Superior temporal gyrus (tissue), 1 donor: ENCODE measurements around the gene INSC.
"Not testable (repeated sequence)": the region's sequence is repeated elsewhere in the genome, so short reads cannot be mapped to it uniquely, and the experiment has no call there.

ENCODE experiments used
- DNase-seq: peaks from one replicate; pipeline ENCODE4 v3.0.0-alpha.2; 2016; ENCODE audit errors: extremely low spot score

INSC gene, protein sequence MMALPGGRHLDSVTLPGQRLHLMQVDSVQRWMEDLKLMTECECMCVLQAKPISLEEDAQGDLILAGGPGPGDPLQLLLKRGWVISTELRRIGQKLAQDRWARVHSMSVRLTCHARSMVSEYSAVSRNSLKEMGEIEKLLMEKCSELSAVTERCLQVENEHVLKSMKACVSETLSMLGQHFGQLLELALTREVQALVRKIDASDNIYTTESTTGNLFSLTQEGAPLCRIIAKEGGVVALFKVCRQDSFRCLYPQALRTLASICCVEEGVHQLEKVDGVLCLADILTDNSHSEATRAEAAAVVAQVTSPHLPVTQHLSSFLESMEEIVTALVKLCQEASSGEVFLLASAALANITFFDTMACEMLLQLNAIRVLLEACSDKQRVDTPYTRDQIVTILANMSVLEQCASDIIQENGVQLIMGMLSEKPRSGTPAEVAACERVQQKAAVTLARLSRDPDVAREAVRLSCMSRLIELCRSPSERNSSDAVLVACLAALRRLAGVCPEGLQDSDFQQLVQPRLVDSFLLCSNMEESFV

DNA sequence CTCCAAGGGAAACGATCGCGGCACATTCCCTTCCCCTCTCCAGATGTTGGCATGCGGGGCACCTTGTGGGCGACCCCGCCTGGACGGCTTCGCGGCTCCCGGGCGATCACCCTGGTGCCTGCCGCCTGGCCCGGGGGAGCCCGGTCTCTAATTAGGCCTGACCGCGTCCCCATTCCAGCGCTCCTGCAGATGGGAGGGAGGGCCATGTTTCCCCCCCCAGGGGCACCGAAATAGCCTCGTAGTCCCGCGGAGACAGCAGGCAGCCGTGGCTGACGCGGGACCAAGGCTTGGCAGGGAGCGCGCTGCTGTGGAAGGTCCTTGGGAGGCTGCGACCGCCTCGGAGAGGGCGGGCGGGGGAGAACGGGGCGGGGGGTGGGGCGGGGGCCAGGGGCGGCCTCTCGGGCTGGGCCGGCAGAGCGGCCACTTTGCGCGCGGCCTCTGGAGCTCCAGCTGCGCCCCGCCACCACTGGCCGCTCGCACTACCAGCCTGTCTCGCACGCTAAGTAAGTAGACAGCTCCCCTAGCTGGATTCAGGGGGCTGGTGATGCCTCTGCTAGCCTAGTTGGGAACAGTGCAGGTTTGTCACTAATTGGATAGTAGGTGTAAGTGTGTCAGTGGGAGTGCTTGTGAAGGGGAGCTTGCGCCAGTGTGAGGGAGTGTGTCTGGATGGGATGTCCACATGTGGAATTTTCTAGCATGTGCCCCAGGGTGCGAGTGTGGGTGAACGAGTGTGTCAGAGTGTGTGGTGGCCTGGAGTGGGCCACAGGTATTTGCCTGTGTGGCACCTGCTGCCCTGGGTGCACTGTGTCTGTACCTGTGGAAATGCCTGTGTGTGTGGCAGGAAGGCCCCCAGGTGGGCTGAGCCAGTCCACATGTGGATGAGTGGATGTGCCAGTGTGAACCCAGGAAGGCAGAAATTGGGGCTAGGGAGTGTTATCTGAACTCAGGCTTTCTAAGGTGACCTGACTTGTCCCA is at the start of gene INSC:
TSS of gene INSC (plus strand) at position 423 of the 975 bp plus-strand sequence. CDS start 34,252 bp downstream, outside the sequence.
- no peak for DNase-seq

GRCh38 chr11:15069751-15070150 is 45.0 kb upstream of the INSC start:
- not testable (repeated sequence) for DNase-seq

DNA sequence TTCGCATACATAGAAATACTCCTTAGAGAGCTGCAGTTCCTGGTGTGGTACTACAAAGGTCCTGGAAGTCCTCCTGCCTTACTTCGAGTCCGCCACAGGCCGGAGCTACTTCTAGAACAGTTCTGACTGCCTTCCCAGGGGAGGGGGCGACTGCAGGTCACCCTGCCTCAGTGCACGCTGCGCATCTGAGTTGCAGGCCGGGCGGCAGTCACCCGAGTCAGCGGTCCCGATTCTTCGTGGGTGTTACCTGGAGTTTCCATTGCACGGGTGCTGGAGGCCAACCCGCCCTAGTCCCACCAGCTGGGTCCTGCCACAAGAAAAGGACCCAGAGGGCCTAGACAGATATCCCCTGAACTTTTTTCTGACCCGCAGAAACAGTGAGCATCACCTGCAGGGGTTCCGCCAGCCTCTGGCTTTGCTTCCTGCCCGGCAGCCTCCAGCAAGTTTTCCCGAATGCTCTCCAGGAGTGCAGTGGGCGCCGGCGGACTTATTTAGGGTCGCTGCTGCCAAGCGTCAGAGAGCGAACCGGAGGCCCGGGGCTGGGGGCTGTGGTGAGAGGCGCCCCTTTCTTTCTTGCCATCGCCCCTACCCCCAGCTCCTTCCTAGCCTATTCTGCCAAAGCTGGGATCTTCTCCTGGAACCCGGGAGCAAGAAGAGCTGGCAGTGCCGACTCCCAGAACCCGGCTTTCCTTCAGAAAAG is 43.0 kb upstream of the INSC start:
- DNase-seq: no peak

DNA sequence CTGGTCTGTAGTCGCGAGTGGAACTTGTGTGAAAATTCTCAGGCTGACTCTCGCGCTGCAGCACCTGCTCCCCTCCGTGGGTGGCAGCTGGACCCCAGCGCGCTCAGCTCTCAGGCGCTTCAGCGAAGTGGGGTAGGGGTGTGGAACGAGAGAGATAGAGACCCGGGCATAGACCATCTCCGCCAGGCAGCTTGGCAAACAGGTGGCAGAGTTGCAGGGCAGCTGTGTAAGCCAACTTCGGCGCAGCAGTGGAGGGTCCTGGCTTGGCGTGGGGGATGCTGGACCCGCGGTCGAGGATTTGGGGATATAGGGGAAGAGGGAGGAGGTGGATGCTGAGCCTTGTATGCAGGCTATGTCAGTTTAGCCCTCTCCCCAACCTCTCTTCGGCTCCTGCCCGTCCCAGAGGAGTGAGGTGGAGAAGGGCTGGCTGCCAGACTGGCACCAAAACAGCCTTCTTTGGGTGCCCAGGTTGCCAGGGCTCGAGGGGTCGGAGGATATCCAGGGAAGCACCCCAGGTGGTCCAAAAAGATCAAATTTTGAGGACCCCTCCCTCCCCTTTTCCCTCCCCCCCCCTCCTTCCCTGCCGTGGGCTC is 42.1 kb upstream of the INSC start:
- DNase-seq: no peak

- DNase-seq: no peak
These were observed 41.1 kb upstream of the INSC start, which contains the start of gene CALCB for GRCh38 chr11:15073361-15074205. Gene CALCB, plus strand, starts transcription at chr11:15073593. Its CDS starts 1,126 bp downstream, at chr11:15074719.

DNA sequence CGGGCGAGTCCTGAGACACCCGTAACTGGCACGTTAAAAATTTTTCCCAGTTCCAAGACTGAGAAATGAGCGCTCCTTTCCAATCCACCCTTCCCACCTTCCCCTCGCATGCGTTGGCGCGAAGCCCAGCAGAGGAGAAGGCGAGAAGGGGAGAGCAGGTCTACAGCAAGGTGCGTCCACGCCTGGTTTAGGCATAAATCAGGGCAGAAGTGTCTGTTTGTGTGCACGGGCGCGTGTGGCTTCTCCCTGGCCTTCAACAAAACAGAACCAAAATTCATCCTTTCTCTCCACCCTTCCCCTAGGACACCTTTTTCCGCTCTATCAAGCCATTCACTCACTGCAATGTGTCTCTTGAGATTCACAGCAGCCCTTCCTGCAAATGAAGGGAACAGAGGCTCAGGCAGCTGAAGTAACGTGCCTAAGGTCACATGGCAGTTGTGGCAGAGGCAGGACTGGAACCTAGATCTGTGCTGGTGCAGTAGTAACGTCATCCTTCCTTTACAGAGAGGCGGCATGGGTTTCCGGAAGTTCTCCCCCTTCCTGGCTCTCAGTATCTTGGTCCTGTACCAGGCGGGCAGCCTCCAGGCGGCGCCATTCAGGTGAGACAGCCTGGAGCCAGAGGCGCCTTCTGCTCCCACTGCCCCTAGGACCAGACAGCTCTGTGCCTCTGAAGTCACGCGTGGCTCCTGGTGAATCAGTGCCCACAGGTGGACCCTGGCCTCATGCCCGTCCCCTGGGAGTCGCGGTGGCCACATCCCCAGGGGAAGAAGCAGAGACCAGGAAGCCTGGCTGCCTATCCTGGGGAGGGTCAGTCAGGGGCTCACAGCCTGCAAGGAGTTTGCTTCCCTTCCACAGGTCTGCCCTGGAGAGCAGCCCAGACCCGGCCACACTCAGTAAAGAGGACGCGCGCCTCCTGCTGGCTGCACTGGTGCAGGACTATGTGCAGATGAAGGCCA is 40.2 kb upstream of the INSC start:
- DNase-seq: peak; percentile 76

DNA sequence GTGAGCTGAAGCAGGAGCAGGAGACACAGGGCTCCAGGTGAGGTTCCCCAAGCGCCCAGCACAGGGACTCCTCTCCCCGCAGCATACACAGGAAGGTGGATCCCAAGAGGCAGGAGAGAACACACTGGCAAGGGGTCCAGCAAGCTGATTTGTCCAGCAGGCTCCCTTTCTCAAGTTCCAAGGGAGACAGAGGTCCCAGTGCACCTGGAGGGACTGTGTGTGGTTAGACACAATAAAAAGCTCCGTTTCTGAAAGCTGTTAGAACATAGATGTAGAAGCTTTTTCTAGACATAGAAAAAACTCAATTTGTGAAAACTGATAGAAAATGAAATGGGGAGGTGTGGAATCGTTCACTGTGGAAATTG is 39.6 kb upstream of the INSC start:
- no peak for DNase-seq

DNA sequence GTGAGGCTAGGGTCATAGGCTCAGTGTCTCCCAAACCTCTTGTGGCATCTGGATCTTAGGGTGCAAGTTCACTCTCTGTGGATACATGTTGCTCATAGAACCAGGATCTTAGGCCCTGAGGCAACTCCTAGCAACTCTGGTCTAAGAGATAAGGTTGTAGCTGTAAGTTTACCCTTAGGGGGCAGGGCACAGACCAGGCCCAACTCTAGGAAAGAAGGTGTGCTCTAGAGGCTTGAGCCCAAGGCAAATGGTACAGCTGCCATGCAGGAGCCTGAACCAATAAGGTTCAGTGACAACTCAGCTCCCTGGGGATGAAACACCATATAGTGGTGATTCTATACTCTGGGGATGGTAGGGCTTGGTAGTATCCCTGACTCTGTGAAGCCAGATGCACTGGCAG is 23.5 kb upstream of the INSC start:
- no peak for DNase-seq

DNA sequence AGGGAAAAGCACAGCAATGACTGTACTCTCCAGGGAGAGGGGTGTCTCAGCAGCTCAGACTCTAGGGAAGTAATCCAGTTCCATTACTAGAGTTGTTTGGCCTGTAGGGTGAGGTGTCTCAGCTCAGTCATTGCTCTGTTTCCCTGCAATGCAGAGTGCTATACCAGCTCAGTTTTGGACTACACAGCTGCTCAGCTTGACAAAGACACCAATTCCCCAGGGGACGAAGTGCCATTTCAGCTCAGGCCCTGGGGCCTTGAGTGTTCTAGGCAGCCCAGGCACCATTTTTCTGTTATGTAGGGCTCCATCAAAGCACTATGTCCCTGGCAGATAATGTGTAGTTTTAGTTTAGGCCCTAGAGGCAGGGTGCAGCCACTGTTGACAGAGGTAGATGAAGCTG is 23.1 kb upstream of the INSC start:
- no peak for DNase-seq

- no peak for DNase-seq
These were observed 21.3 kb upstream of the INSC start for GRCh38 chr11:15093432-15093831.

DNA sequence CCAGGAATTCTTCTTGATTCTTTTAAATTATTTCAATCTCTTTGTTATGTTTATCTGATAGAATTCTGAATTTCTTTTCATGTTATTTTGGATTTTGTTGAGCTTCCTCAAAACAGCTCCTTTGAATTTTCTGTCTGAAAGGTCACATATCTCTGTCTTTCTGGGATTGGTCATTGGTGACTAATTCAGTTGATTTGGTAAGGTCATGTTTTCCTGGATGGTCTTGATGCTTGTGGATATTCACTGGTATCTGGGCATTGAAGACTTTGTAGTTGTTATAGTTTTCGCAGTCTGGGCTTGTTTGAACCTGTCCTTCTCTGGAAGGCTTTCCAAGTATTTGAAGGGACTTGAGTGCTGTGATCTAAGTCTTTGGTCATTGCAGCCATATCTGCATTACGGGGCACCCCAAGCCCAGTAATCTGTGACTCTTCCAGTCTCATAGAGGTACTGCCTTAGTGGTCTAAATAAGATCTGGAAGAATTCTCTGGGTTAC is 18.9 kb upstream of the INSC start:
- no peak for DNase-seq

DNA sequence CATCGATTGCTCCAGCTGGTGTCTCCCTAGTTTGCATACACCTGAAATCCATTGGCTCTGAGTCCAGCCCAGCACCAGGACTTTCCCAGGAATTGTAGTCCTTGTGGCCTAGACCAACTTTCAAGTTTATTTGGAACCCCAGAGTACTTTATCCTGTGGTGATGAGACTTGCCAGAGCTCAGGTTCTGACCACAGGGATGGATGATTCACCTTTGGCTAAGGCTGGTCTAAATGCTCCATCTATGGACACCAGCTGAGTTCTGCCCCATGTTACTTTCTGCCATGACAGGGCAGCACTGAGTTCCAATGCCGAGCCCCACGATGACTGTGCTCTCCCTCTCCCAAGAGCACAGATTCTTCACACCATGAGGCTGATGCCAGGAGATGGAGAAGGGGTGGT is 17.3 kb upstream of the INSC start:
- DNase-seq: no peak

- DNase-seq: no peak
These were observed 15.5 kb upstream of the INSC start for GRCh38 chr11:15099267-15099666.

- DNase-seq: peak; percentile 85
These were observed 13.5 kb upstream of the INSC start for GRCh38 chr11:15101072-15101709.

DNA sequence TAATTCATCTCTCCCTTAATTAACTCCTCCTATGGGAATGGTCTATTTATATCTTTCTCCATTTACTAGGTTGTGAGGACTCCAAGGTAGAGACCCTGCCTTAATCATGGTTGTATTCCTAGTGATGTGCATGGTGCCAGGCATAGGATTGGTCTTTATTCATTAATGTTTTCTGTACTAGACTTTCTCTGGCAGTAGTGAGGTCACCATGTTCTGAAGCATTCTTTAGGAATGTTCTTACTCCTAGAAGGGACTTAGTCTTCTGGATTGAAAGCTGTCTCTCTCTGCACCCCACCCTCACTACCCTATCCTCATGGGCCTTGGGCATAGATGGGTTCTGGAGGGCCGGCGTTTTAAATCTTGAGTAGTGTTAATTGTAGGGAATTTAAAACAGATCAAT is 10.6 kb upstream of the INSC start:
- no peak for DNase-seq

- no peak for DNase-seq
These were observed 8.3 kb upstream of the INSC start for GRCh38 chr11:15106201-15106965.

- DNase-seq: no peak
These were observed 6.8 kb upstream of the INSC start for GRCh38 chr11:15107730-15108515.
